EL (cell line): ENCODE results near the gene SYNGAP1.
"Not testable (repeated sequence)": the region's sequence is repeated elsewhere in the genome, so short reads cannot be mapped to it uniquely, and the experiment has no call there.

Experiments used
- DNase-seq: peaks from one replicate; pipeline ENCODE4 v3.0.0-alpha.2; 2016

Gene SYNGAP1

GRCh38 chr6:33419580-33420490 lies at the start of gene SYNGAP1:
SYNGAP1 (plus strand) TSS chr6:33420065; CDS start chr6:33420265, 200 bp downstream.
- peak; percentile 75 for DNase-seq

- DNase-seq = not testable (repeated sequence)
Measured at GRCh38 chr6:33371901-33372300, 48.0 kb upstream of the SYNGAP1 start.

- DNase-seq = no peak
Measured at GRCh38 chr6:33372526-33373123, 47.2 kb upstream of the SYNGAP1 start.

DNA sequence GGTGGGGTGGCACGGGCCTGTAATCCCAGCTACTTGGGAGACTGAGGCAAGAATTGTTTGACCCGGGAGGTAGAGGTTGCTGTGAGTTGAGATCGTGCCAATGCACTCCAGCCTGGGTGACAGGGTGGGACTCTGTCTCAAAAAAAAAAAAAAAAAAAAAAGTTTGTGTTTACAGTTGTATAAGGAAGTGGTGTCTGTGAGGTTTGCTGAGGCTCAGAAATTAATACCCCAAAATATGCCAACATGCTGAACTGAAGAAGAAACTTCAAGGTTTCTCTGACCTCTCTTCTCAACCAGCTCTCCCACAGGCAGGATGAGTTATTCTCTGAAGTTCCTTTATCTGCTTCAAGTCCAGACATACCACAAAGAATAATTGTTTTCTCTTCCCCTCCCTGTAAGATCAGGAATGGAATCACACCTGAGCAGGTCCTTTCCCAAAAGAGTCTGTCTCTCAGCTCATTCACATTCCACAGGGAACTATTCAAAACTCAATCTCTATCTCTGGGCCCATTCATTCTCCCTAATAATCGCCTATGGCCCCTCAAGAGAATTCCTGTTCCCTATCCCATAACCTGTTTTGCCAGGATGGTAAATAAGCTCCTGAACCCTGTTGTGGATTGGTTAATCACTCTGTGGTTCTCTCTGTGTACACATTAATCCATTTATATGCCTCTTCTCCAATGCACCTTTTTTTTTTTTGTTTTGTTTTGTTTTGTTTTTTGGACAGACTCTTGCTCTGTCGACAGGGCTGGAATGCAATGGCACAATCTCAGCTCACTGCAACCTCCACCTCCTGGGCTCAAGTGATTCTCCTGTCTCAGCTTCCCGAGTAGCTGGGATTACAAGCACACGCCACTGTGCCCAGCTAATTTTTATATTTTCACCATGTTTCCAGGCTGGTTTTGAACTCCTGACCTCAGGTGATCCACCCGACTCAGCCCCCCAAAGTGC lies 45.6 kb upstream of the SYNGAP1 start:
- no peak for DNase-seq

- DNase-seq = peak; percentile 84
Measured at GRCh38 chr6:33375143-33375671, 44.7 kb upstream of the SYNGAP1 start.

DNA sequence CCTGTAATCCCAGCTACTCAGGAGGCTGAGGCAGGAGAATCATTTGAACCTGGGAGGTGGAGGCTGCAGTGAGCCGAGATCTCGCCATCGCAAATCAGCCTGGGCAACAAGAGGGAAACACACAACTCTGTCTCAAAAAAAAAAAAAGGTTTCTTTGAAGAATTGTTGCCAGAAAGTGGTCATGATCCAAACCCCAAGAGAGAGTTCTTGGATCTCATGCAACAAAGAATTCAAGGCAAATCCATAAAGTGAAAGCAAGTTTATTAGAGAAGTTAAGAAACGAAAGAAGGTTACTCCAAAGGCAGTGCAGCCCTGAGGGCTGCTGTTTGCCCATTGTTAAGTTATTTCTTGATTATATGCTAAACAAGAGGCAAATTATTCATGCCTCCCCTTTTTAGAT lies 42.7 kb upstream of the SYNGAP1 start:
- DNase-seq = no peak

DNA sequence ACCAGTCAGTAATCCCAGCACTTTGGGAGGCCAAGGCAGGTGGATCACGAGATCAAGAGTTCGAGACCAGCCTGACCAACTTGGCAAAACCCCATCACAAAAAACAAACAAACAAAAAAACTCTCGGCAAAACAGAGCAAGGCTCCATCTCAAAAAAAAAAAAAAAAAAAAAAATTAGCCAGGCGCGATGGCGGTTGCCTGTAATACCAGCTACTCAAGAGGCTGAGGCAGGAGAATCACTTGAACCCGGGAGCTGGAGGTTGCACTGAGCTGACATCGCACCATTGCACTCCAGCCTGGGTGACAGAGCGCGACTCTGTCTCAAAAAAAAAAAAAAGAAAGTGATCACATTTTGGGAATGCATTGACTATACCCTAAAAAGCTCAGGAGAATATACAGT lies 40.7 kb upstream of the SYNGAP1 start:
- not testable (repeated sequence) for DNase-seq

DNA sequence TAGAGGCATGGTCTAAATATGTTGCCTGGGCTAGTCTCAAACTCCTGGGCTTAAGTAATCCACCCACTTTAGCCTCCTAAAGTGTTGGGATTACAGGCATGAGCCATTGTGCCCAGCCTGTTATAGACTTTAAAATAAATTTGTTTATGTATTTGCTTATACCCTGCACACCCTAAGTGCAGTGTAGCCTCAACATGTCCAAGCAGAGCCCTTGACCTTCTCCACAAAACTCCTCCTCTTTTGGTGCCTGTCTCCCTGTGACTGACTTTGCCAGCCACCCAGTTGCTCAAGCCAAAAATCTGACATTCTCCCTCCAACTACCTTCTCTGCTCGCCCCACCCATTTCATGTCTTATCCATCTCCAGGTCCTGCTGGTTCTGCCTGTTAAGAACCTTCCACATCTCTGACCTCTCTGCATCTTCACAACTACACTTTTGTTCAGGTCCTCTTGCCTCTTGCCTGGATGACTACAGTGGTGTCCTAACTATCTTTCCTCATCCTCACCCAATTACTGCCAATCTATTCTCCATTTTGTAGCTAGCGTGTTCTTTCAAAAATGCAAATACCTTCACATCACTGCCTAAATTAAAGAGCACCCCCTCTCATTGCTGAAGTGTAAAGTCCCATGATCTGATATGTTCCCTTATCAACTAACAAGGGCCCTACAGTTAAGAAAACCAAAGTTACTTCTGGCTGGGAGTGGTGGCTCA lies 39.4 kb upstream of the SYNGAP1 start:
- no peak for DNase-seq

DNA sequence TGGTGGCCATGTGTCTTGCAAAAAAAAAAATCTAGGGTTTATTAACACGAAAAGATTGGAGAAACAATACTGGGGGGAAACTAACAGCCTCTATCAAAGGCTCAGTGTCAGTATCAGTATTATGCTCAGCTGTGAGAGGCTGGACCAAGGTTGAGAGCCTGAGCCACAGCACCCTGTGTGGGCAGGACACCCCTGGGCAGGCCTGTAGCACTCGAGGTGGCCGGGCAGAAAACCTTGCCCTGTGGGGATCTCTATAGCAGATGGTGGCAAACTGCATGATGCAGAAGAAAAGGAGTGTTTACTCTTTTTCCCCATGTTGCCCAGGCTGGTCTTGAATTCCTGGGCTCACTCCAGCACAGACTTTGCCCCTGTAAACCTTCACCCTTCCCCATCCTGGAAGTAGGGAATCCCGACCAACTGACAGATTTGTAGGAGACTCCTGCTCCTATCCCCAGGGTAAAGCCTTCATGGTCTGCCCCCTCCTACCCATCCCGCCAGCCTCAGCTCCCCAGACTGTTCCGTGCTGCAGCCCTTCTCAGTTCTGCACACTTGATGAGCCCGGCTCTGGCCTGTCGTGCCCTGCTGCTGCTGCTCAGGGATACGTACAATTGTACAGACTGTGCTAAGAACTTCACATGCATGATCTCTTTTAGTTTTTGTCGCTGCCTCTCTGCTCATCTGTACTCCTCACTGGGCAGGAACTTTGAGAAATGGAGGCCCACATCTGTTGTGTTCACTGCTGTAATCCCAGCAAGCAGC lies 36.3 kb upstream of the SYNGAP1 start:
- no peak for DNase-seq

DNA sequence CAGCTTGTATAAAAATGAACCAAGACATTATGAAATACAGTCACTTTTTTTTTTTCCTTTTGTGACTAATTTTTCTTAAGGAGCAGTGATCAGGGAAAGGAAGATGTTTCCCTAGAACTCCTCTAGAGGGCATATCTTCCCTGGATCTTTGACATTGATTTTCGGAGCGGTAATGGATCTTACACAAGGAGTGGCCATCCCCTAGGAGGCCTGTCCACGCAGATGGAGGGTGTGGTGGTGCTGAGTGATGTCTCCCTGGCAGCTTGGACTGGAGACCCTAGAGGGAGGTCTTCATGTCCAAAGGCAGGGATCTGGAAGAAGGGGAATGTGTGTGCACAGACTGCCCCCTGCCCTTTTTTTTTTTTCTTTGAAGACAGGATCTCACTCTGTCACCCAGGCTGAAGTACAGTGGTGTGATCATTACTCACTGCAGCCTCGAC lies 35.3 kb upstream of the SYNGAP1 start:
- DNase-seq = peak; percentile 71

- DNase-seq = no peak
Measured at GRCh38 chr6:33390173-33390572, 29.7 kb upstream of the SYNGAP1 start.

- DNase-seq = no peak
Measured at GRCh38 chr6:33390767-33391277, 29.0 kb upstream of the SYNGAP1 start.

- DNase-seq = peak; percentile 100
Measured at GRCh38 chr6:33391278-33391921, 28.5 kb upstream of the SYNGAP1 start, which contains the start of gene KIFC1. KIFC1 (plus strand) TSS chr6:33391823; CDS start chr6:33391986, 163 bp downstream.

DNA sequence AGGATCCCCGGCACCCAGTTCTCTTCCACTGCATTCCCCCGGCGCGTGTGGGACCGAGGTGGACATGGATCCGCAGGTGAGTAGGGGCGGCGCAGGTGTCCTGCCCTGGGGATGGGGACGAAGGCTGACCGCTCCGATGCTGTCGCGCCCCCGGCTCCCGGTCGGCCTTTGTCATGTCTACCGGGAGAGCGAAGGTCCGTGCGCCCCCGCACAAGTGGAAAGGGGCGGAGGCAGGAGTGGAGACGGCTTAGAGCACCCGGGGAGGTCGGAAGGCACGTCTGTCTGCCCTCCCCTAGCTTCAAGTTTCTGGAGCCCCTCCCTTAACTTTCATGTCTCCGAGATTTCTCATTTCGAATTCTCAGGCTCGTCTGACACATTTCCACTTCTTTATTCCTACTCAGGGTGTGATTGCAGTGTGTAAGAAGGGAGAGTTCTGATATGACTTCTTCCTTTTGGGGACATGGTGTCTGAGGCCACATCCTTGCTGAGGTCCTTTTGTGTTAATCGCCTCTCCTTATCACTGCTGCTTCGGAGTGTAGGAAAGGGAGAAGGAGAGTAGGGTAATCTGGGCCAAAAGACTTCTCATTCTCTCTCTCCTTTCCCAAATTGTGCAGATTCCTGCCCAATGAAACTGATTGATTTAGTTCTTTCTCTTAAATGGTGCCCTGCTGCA lies 27.8 kb upstream of the SYNGAP1 start:
- peak; percentile 54 for DNase-seq

- no peak for DNase-seq
Measured at GRCh38 chr6:33392595-33392948, 27.3 kb upstream of the SYNGAP1 start.

- no peak for DNase-seq
Measured at GRCh38 chr6:33392979-33393378, 26.9 kb upstream of the SYNGAP1 start.

GRCh38 chr6:33397541-33397940 lies 22.3 kb upstream of the SYNGAP1 start:
- no peak for DNase-seq

DNA sequence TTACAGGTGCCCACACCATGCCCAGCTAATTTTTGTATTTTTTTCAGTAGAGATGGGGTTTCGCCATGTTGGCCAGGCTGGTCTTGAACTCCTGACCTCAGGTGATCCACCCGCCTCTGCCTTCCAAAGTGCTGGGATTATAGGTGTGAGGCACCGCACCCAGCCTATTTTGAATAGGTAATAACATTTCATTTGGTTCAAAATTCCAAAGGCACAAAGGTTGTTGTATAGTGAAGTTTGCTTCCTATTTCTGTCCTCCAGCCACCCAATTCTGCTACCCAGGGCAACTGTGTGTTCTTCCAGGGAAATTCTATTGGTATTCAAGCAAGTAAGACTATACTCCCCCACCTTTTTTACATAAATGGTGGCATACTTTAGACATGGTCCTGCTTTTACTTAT lies 21.3 kb upstream of the SYNGAP1 start:
- DNase-seq = not testable (repeated sequence)

GRCh38 chr6:33399881-33400280 lies 20.0 kb upstream of the SYNGAP1 start:
- DNase-seq = not testable (repeated sequence)

DNA sequence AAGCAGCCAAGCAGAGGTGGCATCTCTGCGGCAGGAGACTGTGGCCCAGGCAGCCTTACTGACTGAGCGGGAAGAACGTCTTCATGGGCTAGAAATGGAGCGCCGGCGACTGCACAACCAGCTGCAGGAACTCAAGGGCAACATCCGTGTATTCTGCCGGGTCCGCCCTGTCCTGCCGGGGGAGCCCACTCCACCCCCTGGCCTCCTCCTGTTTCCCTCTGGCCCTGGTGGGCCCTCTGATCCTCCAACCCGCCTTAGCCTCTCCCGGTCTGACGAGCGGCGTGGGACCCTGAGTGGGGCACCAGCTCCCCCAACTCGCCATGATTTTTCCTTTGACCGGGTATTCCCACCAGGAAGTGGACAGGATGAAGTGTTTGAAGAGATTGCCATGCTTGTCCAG lies 15.0 kb upstream of the SYNGAP1 start:
- DNase-seq = no peak
